T-helper 1 cell treated with Interleukin-12 subunit alpha and Interleukin-12 subunit beta and Interleukin-4 antibody, amounts not matched to agents 30 μg/mL and 1 μg/mL, for 36 hours (primary cell): ENCODE measurements around the gene CACNA1C.
A peak's percentile ranks its signal among the peaks of the same experiment; 100 is the strongest.

Experiments
- H3K27ac Mint-ChIP-seq: one replicate; pipeline ENCODE4 v1.8.0; 2021; ENCODE audit warnings: mild to moderate bottlenecking, mixed read lengths
- H3K27me3 Mint-ChIP-seq: one replicate; pipeline ENCODE4 v1.8.0; 2021; ENCODE audit warnings: low read depth, mixed read lengths
- H3K36me3 Mint-ChIP-seq: one replicate; pipeline ENCODE4 v1.8.0; 2021; ENCODE audit warnings: low read depth, mixed read lengths
- H3K4me1 Mint-ChIP-seq: one replicate; pipeline ENCODE4 v1.8.0; 2021; ENCODE audit warnings: low read depth, mixed read lengths
- H3K4me3 Mint-ChIP-seq: one replicate; pipeline ENCODE4 v1.8.0; 2021; ENCODE audit warnings: mild to moderate bottlenecking, moderate library complexity, mixed read lengths
- H3K9me3 Mint-ChIP-seq: one replicate; pipeline ENCODE4 v1.8.0; 2021; ENCODE audit warnings: mixed read lengths

Gene CACNA1C

DNA sequence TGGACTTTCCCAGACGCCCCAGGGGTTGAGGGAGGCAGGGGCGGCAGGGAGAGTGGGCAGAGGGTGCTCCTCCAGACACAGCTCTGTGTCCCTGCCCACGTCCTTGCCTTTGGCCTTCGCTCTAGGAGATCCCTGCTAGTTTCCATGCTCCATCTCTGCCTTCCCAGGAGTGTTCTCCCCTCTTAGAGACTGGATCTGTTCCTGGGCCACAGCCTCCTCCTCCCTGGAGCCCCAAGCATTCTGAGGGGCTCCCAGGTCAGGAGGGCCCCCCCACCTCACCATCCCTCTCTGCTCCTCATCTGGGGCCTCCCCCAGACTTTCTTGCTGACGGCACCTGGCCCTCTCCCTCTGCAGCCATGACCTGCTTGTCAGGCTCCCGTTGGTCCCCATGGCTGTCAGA is 526.0 kb downstream of the CACNA1C start:
- Mint-ChIP-seq H3K36me3 (no peaks in the 10 kb centered on the region), H3K27me3 (peaks cover 22% of the 10 kb centered on the region), H3K4me1 (no peaks in the 10 kb centered on the region), H3K4me3 (no peak overlapping the region), H3K27ac (no peak overlapping the region), H3K9me3 (no peaks in the 10 kb centered on the region)

DNA sequence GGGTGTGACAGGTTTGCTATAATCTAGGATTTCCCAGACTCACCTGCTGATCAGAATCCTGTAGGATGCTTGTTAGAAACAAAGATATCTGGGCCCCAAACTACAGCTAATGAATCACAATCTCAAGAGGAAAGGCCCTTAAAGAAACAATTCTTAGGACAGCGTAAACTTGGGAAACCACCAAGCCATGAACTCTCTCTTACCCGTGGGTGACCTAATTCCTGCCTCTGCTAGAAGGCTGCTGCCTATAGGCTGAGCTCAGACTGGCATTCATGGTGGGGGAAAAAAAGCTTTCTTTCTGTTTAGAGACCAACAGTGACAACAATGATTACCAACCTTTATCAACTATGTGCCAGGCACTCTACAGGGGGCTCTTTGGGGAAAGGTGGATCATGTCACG is 528.0 kb downstream of the CACNA1C start:
- Mint-ChIP-seq H3K27me3 (peaks cover 34% of the 10 kb centered on the region), H3K9me3 (no peaks in the 10 kb centered on the region), H3K27ac (no peak overlapping the region)

DNA sequence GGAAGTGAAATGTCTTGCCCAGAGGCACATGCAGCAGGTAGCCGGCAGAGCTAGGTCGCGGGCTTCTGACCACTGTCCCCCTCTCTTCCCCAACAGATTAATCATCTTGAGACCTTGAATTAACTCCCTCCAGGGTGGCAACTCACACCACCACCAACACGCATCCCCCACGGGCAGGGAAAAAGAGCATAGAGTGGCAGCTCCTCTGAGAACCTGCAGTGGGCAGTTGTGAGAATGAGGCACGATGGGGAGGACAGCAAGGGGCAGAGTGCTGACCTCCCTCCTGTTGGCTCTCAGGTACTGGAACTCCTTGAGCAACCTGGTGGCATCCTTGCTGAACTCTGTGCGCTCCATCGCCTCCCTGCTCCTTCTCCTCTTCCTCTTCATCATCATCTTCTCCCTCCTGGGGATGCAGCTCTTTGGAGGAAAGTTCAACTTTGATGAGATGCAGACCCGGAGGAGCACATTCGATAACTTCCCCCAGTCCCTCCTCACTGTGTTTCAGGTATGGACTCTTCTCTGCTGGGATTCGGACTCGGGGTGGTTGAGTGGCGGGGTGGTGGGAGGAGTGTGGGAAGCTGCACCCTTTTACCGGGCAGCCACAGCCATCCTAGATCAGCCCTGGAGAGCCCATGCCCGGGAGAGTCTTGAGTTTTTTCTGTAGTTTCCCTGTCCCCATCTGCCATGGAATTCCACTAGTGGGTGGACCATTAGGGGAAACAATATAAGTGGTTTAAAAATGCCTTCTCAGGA is 528.7 kb downstream of the CACNA1C start:
- H3K9me3 Mint-ChIP-seq, result no peaks in the 10 kb centered on the region
- no peak overlapping the region for H3K4me3 Mint-ChIP-seq
- H3K27me3 Mint-ChIP-seq, result peaks cover 32% of the 10 kb centered on the region
- no peak overlapping the region for H3K27ac Mint-ChIP-seq
- H3K4me1 Mint-ChIP-seq, result no peaks in the 10 kb centered on the region
- H3K36me3 Mint-ChIP-seq, result no peaks in the 10 kb centered on the region

More for the DNA sequence above, 528.0 kb downstream of the CACNA1C start:
- Mint-ChIP-seq H3K4me3 (no peak overlapping the region), H3K36me3 (no peaks in the 10 kb centered on the region), H3K4me1 (no peaks in the 10 kb centered on the region)

DNA sequence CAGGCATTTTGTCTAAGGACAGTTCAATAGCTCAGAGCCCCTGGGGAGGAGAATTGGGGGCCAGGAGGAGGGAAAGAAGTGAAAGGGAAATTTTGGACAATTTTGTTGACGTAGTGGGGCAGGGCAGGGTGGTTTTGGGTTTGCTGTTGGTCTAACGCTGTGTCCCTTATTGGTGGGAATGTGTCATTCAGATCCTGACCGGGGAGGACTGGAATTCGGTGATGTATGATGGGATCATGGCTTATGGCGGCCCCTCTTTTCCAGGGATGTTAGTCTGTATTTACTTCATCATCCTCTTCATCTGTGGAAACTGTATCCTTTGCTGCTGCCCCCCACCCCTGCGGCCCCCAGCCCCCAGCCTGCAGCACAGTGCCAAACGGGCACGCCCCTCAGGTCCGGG is 529.8 kb downstream of the CACNA1C start:
- Mint-ChIP-seq H3K27ac (no peak overlapping the region), H3K36me3 (no peaks in the 10 kb centered on the region), H3K4me1 (no peaks in the 10 kb centered on the region), H3K4me3 (no peak overlapping the region), H3K9me3 (no peaks in the 10 kb centered on the region), H3K27me3 (peaks cover 37% of the 10 kb centered on the region)

DNA sequence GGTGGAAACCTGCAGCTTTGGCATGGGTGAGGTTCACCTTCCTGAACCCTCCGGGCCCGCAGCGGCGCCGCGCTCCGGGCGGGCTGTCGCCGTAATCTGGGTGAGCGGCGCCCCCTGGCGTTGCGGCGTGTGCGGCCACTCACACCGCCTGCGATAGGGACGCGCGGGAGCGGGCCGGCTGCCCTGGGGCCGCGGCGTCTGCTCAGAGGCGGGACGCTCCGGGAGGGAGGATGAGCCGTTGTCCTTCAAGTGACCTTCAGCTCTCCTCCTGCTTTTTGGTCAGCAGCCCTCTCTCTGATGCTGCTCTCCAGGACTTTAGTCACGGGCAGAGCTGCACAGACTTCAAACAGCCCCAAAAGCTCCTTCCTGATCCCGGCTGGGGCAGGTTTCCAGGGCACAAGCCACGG is 530.3 kb downstream of the CACNA1C start:
- H3K27me3 Mint-ChIP-seq, result peaks cover 42% of the 10 kb centered on the region
- H3K27ac Mint-ChIP-seq, result no peak overlapping the region
- H3K9me3 Mint-ChIP-seq, result no peaks in the 10 kb centered on the region
- H3K36me3 Mint-ChIP-seq, result no peaks in the 10 kb centered on the region
- no peaks in the 10 kb centered on the region for H3K4me1 Mint-ChIP-seq
- no peak overlapping the region for H3K4me3 Mint-ChIP-seq

DNA sequence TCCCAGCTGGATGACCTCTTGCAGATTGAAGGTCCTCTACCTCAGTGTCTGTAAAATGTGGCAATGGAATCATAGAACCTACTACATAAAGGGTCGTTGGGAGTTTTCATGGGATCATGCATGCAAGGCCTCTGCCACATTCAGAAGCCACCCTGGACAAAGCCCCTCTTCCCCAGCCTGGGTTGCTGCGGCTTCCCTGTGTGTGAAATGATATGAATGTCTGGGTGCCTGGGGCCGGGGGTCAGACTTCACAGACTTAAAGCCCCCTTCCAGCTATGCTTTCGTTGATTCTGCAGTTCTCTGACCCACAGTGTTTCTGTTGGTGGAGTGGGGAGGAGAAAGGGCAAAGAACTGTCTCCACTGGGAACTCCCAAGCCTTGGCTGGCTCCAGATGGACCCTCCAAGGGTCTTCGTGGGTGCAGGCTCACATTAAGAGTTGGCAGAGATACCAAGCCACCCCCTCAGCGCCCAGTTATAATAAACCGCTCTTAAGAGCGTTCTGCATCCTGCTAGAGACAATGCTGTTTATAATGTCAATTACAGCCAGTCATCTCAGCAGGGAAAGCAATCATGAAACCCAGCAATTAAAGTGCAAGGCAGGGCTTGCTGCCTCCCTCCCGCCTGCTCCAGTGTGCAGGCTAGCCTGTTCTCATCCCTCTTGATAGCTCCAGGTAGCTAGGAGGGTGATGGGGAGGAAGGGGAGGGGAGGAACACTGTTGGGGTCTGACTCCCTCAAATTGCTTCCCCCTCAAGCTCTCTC is 531.0 kb downstream of the CACNA1C start:
- Mint-ChIP-seq H3K27me3 (peaks cover 44% of the 10 kb centered on the region), H3K4me1 (no peaks in the 10 kb centered on the region), H3K9me3 (no peaks in the 10 kb centered on the region), H3K27ac (no peak overlapping the region), H3K4me3 (no peak overlapping the region), H3K36me3 (no peaks in the 10 kb centered on the region)

DNA sequence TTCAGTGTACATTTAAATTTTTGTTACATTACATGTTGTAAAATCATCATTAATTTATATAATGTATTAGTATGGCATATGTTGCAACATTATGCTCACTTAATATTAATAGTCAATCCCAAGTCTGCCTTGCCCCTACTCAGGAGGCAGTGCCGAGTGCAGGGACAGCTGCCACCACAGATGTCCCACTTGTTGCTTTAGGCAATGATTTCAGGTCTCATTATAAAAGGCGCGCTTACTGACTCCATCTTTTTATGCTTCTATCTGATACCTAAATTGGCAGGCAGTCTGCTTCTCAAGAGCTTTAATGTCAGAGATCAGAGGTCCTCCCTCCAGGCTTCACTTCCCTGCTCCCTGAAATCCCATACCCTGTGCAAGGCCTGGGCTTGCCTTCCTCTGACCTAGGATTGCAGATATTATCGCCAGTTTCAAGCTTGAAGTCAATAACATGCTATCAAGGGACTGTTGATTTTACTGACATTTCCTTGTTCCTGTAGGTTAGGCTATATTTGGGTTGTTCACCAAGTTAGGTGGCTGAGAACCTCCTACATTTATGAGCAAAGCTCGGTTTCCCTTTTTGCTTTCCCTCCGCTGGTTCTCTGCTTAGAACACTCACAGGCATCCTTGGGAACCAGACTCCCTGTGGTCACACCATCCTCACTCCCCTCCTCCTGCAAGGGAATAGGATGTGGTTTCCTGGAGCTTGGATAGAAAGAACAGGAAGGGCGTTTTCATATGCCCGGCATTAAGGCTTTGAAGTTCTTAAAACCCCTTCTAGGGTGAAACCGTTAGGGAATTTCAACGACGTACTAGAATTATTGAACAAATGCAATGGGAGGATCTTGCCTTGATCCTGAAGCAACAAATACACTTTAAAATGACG is 533.6 kb downstream of the CACNA1C start:
- Mint-ChIP-seq H3K4me3 (no peak overlapping the region), H3K36me3 (no peaks in the 10 kb centered on the region), H3K27ac (no peak overlapping the region), H3K9me3 (no peaks in the 10 kb centered on the region), H3K27me3 (peaks cover 43% of the 10 kb centered on the region), H3K4me1 (no peaks in the 10 kb centered on the region)

DNA sequence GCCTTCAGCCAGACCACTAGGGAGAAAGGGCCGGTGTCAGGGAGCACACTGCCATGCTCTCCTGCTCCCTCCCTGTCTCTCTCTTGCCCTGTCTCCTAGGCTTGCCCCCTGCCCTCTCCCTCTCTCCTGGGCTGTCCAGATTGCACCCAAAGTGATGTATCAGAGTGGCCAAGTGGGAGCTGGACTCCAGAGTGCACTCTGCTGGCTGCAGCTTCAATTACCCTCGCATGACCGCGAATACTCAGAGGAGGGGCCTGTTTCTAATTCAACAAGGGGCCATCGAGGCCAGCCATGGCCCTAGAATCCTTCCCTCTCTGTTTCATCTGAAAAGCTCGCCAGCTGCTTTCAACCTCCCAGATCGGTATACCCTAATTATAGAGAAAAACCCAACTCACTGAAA is 535.6 kb downstream of the CACNA1C start:
- peaks cover 30% of the 10 kb centered on the region for H3K27me3 Mint-ChIP-seq
- H3K36me3 Mint-ChIP-seq, result no peaks in the 10 kb centered on the region
- H3K27ac Mint-ChIP-seq, result no peak overlapping the region
- no peak overlapping the region for H3K4me3 Mint-ChIP-seq
- H3K4me1 Mint-ChIP-seq, result no peaks in the 10 kb centered on the region
- no peaks in the 10 kb centered on the region for H3K9me3 Mint-ChIP-seq

DNA sequence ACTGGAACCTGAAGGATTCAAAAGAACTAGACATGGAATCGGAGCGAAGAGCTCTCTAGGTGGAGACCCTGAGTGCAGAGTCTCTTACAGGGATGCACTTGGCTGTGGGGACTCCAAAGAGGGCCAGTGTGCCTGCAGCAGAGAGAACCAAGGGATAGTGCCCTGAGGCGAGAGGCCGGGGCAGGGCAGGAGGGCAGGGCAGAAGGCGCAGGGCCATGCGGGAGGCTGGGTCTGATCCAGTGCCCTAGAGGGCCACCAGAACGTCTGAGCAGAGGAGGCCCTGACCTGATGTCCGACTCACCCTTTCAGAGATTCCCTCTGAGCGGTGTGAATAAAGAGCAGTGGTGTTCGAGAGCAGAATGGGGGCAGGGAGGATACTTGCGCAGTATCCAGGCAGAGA is 536.6 kb downstream of the CACNA1C start:
- no peaks in the 10 kb centered on the region for H3K36me3 Mint-ChIP-seq
- H3K4me3 Mint-ChIP-seq, result no peak overlapping the region
- H3K9me3 Mint-ChIP-seq, result peaks cover 4% of the 10 kb centered on the region
- peak overlapping the region; percentile 4 for H3K27ac Mint-ChIP-seq
- peaks cover 23% of the 10 kb centered on the region for H3K27me3 Mint-ChIP-seq
- no peaks in the 10 kb centered on the region for H3K4me1 Mint-ChIP-seq

DNA sequence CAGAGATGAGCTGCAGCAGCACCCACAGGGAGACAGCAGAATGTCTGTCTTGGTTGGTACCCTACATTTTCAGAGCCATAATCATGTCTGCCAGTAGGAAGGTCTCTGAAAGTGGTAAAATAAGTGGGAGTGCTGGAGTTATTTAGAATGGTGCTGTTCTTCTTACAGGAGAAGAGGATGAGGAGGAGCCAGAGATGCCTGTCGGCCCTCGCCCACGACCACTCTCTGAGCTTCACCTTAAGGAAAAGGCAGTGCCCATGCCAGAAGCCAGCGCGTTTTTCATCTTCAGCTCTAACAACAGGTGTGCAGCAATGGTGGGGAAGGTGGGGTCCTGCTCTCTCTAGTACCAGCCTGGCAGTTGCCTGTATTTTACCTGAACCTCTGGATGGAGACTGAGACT is 540.3 kb downstream of the CACNA1C start:
- Mint-ChIP-seq H3K4me3 (no peak overlapping the region), H3K36me3 (no peaks in the 10 kb centered on the region), H3K27ac (no peak overlapping the region), H3K9me3 (peaks cover 5% of the 10 kb centered on the region), H3K4me1 (no peaks in the 10 kb centered on the region), H3K27me3 (peaks cover 2% of the 10 kb centered on the region)

DNA sequence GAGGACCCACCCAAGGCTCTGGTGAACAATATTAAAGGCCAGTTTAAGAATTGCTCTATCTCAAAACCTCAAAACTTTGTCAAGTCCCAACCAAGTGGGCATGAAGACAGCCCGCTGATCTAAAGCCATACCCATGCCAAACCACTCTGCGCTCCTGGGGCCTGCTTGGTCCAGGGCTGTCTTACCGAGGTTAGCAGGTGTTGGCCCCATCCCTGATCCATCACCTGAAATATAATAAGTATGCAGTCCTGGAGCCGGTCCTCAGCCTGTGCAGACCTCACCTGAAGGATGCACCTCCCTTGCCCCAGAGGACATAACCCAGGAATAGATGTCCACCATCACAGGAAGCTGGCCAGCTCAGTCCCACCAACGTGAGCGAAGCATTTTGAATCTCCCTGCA is 543.7 kb downstream of the CACNA1C start:
- H3K27ac Mint-ChIP-seq, result no peak overlapping the region
- no peaks in the 10 kb centered on the region for H3K4me1 Mint-ChIP-seq
- H3K27me3 Mint-ChIP-seq, result no peaks in the 10 kb centered on the region
- H3K9me3 Mint-ChIP-seq, result peaks cover 5% of the 10 kb centered on the region
- H3K36me3 Mint-ChIP-seq, result no peaks in the 10 kb centered on the region
- no peak overlapping the region for H3K4me3 Mint-ChIP-seq

DNA sequence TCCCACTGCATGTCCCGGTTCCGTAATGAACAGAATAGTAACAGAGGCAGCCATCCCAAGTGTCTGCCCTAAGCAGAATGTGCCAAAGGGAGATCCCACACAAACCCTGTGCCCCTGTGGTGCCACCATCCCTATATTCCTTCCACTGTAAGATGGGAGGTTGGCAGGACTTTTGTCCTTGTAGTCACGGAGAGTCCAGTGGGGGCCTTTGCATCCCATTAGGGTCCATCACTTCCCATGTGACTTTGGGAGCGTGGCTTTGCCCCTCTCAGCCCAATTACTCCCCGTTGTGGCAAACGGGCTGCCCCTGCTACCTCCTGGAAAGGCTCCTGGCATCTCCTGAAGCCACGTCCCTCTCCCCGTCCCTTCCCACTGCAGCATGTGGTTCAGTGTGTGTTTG is 552.5 kb downstream of the CACNA1C start:
- Mint-ChIP-seq H3K36me3 (no peaks in the 10 kb centered on the region), H3K9me3 (no peaks in the 10 kb centered on the region), H3K4me3 (no peak overlapping the region), H3K27ac (no peak overlapping the region), H3K4me1 (no peaks in the 10 kb centered on the region), H3K27me3 (peaks cover 10% of the 10 kb centered on the region)

DNA sequence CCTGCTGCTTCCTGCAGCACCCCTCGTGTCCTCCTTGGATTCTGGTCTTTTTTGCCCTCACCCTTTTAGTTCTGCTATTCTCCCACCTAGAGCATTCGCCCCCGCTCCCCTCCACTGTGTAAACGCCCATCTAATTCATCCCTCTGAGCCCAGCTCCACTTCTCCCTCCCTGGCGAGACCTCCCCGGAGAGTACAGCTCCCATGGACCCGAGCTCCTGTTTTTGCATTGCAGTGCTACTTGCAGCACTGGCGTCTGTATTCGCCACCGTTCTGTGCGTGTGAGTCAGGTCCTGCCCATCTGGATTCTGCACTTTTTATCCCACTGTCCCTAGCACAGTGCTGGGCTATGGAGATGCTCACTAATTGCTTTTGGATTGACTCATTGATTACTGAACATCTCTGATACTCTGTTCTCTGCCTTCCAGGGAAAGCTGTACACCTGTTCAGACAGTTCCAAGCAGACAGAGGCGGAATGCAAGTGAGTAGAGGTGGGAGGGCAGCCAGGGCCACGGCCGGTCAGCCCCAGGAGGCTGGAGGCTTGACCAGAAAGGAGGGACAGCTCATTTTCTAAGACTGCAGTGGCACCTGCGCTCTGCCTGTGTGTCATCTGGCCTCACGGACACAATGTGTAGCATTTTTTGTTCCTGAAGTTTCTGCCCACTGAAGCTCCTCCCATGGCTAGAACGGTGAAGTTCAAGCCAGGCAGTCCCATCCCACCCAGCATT is 553.6 kb downstream of the CACNA1C start:
- Mint-ChIP-seq H3K27me3 (peaks cover 10% of the 10 kb centered on the region), H3K4me1 (no peaks in the 10 kb centered on the region), H3K27ac (no peak overlapping the region), H3K4me3 (no peak overlapping the region), H3K9me3 (no peaks in the 10 kb centered on the region), H3K36me3 (no peaks in the 10 kb centered on the region)
